Gastroesophageal sphincter (tissue), 4 donors: ENCODE results near the gene HSPA12B. TPM values are rescaled to one million over a fixed set of nuclear protein-coding genes. Genes with fewer than 3 reads are reported as not detected.

ENCODE experiments used
- ATAC-seq: fragments of 150-250 bp; one replicate; pipeline ENCODE4 v1.9.1; 2016; ENCODE audit warnings: mild to moderate bottlenecking, moderate library complexity
- H3K27ac ChIP-seq, 4 donors: fragments of 200-600 bp; sonication (generic) in 3 of 4; 1 replicate in 3 of 4; 2 replicates in 1 of 4; pipeline ENCODE4 v1.5.1; 2016 to 2019
- H3K27me3 ChIP-seq: fragments of 200-600 bp; sonication (generic); one replicate; pipeline ENCODE4 v1.5.1; 2019
- H3K36me3 ChIP-seq, 2 donors: fragments of 200-600 bp; sonication (generic); one replicate each; pipeline ENCODE4 v1.5.1; 2019; ENCODE audit warnings: control low read depth in 1 of 2
- H3K4me1 ChIP-seq, 3 donors: fragments of 200-600 bp; sonication (generic); 1 replicate in 2 of 3; 2 replicates in 1 of 3; pipeline ENCODE4 v1.5.1; 2016 to 2019; ENCODE audit warnings: control low read depth in 2 of 3
- H3K4me3 ChIP-seq, 2 donors: fragments of 200-600 bp; sonication (generic); one replicate each; pipeline ENCODE4 v1.5.1; 2019; ENCODE audit warnings: mild to moderate bottlenecking in 1 of 2, moderate library complexity in 1 of 2
- H3K9me3 ChIP-seq, 3 donors: fragments of 200-600 bp; sonication (generic); one replicate each; pipeline ENCODE4 v1.5.1; 2017 to 2019; ENCODE audit warnings: control low read depth in 2 of 3
- CTCF ChIP-seq, 4 experiments: fragments of 200-600 bp in 2 of 4; fragments of 450-650 bp in 2 of 4; sonication (generic) in 1 of 4; IDR thresholded peaks; one replicate each; pipeline ENCODE4 v1.5.1; 2017 to 2019; ENCODE audit warnings: antibody characterized with exemption in 4 of 4, mild to moderate bottlenecking in 2 of 4, moderate library complexity in 2 of 4
- EP300 ChIP-seq: sonication (generic); formaldehyde crosslinking; IDR thresholded peaks from one replicate; pipeline ENCODE4 v1.6.1; 2017; ENCODE audit warnings: antibody characterized with exemption, mild to moderate bottlenecking
- POLR2A ChIP-seq, 2 donors: fragments of 450-650 bp; IDR thresholded peaks; one replicate each; pipeline ENCODE4 v1.6.1; 2017; ENCODE audit warnings: antibody characterized with exemption in 2 of 2, mild to moderate bottlenecking in 2 of 2, moderate library complexity in 1 of 2
- POLR2AphosphoS5 ChIP-seq: sonication (generic); formaldehyde crosslinking; IDR thresholded peaks from one replicate; pipeline ENCODE4 v1.6.1; 2017; ENCODE audit warnings: antibody characterized with exemption
- WGBS, 2 donors: methylation state at CpG; one replicate each; pipeline ENCODE4 v1.1.5; 2018; ENCODE audit warnings: low coverage in 1 of 2; 5-methylcytosine and 5-hydroxymethylcytosine counted together
- total RNA-seq, 4 donors: library from RNA; depleted of rRNA; stranded (reverse); fragments of >200 nt; gene quantifications; one replicate each; pipeline ENCODE4 v1.1.0, GENCODE V29; 2016

The HSPA12B gene
- 10 to 100 TPM in 2 of 4 donors, 1 to 10 TPM in 2; 9.6 to 19.3 (median 14.4) TPM for total RNA-seq

DNA sequence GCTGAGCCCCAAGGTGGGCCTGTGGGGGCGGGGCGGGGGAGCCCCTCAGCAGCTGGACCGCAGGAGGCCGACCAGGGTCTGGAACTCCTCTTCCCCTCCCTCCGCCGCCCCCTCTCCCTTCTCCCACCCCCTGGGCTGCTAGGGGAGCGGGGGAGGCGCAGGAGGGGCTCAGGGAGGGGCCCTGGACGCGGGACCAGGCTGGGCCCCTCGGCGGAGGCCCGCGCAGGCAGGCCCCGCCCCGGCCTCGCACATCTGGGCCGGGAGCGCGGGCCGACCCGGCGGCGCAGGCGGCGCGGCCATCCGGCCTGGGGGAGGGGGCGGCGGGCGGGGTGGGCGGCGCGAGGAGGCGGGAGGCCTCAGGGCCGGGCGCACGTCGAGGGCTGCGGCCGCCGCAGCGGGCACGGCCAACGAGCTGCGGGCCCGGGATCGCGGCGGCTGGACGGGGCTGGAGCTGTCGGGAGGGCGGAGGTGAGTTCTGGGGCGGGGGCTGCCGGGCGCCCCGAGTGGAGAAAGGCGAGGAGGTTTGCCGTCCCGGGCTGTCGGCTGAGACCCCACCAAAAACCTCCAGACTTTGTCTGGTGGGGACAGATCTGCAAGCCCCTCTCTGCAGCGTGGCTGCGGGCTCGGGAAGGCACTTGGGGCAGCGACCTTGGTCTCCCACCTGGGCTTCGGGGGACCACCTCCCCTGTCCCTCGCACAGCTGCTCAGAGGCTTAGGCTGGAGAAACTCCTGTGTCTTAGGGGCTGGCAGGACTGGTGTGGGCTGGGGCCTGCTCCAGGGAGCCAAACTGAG, at the start of gene HSPA12B:
Gene HSPA12B, plus strand, starts transcription at position 359 of the 792 bp plus-strand sequence. CDS start 5,990 bp downstream, outside the sequence.
- peaks cover 0 to 33% (median 11%) of the 10 kb centered on the region in 3 donors for H3K4me1 ChIP-seq
- TF ChIP-seq CTCF (IDR thresholded peaks at IDR 0.05) = no peak
- TF ChIP-seq EP300 = no peak
- TF ChIP-seq POLR2AphosphoS5 = no peak
- TF ChIP-seq POLR2A (IDR thresholded peaks at IDR 0.05) = no peak
- peaks cover 60% of the 10 kb centered on the region for H3K27me3 ChIP-seq
- WGBS, 2 donors = no CpG with 5 or more reads among the region's 67 CpGs
- H3K9me3 ChIP-seq = no peaks in the 10 kb centered on the region
- no peaks in the 10 kb centered on the region for H3K36me3 ChIP-seq
- peak within 1 kb of the TSS in 3 of 4 donors; percentile 72 to 80 (median 77) for H3K27ac ChIP-seq
- ATAC-seq = peak; percentile 48
- H3K4me3 ChIP-seq = peak within 1 kb of the TSS; percentile 28 to 53

- TF ChIP-seq POLR2AphosphoS5 (no peak), EP300 (no peak), CTCF (IDR thresholded peaks at IDR 0.05) (no peak), POLR2A (IDR thresholded peaks at IDR 0.05) (no peak)
- WGBS, 2 donors = 45 to 72% methylated on average over 2 to 5 of the region's 7 CpGs
- ATAC-seq = no peak
- no peaks in the 10 kb centered on the region for H3K36me3 ChIP-seq
- no peaks in the 10 kb centered on the region for H3K9me3 ChIP-seq
- peak overlapping the region in 1 of 4 donors; percentile 85 for H3K27ac ChIP-seq
- peaks cover 0 to 51% (median 25%) of the 10 kb centered on the region in 3 donors for H3K4me1 ChIP-seq
- peaks cover 11% of the 10 kb centered on the region for H3K27me3 ChIP-seq
- no peak overlapping the region for H3K4me3 ChIP-seq
Measured at GRCh38 chr20:3685341-3685740, 47.1 kb upstream of the HSPA12B start.

- H3K4me3 ChIP-seq = no peak overlapping the region
- TF ChIP-seq EP300 (no peak), CTCF (IDR thresholded peaks at IDR 0.05) (no peak), POLR2A (IDR thresholded peaks at IDR 0.05) (no peak), POLR2AphosphoS5 (no peak)
- peak overlapping the region in 3 of 4 donors; percentile 78 to 85 (median 80) for H3K27ac ChIP-seq
- H3K9me3 ChIP-seq = no peaks in the 10 kb centered on the region
- no peaks in the 10 kb centered on the region for H3K36me3 ChIP-seq
- 46% methylated on average over 3 of the region's 7 CpGs; no CpG with 5 or more reads in 1 of the 2 donors for WGBS, 2 donors
- no peak for ATAC-seq
- H3K27me3 ChIP-seq = peaks cover 9% of the 10 kb centered on the region
- H3K4me1 ChIP-seq = peaks cover 0 to 40% (median 16%) of the 10 kb centered on the region in 3 donors
Measured at GRCh38 chr20:3686421-3686820, 46.1 kb upstream of the HSPA12B start.

DNA sequence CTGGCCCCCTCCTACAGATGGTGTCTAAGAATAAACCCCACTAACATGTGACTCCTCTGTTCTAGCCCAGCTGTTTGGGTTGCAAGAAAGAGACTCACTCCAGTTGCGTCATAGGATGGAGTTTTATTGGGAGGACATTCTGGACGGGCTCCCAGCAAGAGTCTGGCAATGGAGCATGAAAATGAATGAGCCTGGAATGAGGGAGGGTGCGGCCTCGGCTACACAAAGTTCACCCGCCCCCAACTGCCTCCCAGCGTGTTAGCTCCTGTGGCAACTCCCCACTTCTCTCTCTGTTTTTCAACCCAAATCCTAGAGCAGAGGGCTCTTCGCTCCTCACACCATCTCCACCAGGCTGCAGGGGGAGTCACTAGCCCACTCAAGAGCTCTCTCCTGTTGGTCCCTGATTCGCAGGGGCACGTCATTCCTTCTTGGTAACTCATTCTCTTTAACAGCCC, 45.6 kb upstream of the HSPA12B start:
- Histone ChIP-seq H3K4me1 (peaks cover 0 to 36% (median 13%) of the 10 kb centered on the region in 3 donors), H3K27ac (peak overlapping the region in 3 of 4 donors; percentile 78 to 85 (median 80)), H3K4me3 (no peak overlapping the region), H3K36me3 (no peaks in the 10 kb centered on the region), H3K9me3 (no peaks in the 10 kb centered on the region), H3K27me3 (peaks cover 4% of the 10 kb centered on the region)
- 0 to 51% methylated on average over 2 to 7 of the region's 9 CpGs for WGBS, 2 donors
- TF ChIP-seq CTCF (IDR thresholded peaks at IDR 0.05) (no peak), POLR2AphosphoS5 (peak; percentile 86), EP300 (no peak), POLR2A (IDR thresholded peaks at IDR 0.05) (no peak)
- ATAC-seq = peak; percentile 89
